Right lobe of liver (tissue), 6 donors: Measurements from ENCODE around the gene NUMA1. TPM values are rescaled to one million over a fixed set of nuclear protein-coding genes. Genes with fewer than 3 reads are reported as not detected.

Experiments
- ATAC-seq, 4 donors: fragments of 200-7000 bp; cut with Tn5 transposase; one replicate each; pipeline ENCODE4 v1.9.1; 2020; ENCODE audit warnings: mild to moderate bottlenecking in 4 of 4, moderate library complexity in 4 of 4
- DNase-seq, 3 donors: peaks; one replicate each; pipeline ENCODE4 v3.0.0-alpha.2; 2020
- H3K27ac ChIP-seq, 3 donors: fragments of 200-600 bp; one replicate each; pipeline ENCODE4 v1.8.0; 2022
- H3K27me3 ChIP-seq, 2 donors: fragments of 200-600 bp; one replicate each; pipeline ENCODE4 v1.8.0; 2022
- H3K36me3 ChIP-seq, 4 donors: fragments of 200-600 bp; sonication (generic) in 1 of 4; one replicate each; pipeline versions ENCODE4 v1.5.1 to v1.8.0; 2017 to 2022; ENCODE audit warnings: control low read depth in 1 of 4
- H3K4me1 ChIP-seq, 4 donors: fragments of 200-600 bp; sonication (generic) in 1 of 4; one replicate each; pipeline versions ENCODE4 v1.5.1 to v1.8.0; 2017 to 2022; ENCODE audit warnings: control low read depth in 1 of 4
- H3K4me3 ChIP-seq, 3 donors: fragments of 200-600 bp; one replicate each; pipeline ENCODE4 v1.8.0; 2022
- H3K9me3 ChIP-seq, 4 donors: fragments of 200-600 bp; sonication (generic) in 1 of 4; one replicate each; pipeline versions ENCODE4 v1.5.1 to v1.8.0; 2017 to 2022; ENCODE audit warnings: control low read depth in 1 of 4
- CTCF ChIP-seq, 4 donors: fragments of 200-600 bp in 3 of 4; fragments of 450-650 bp in 1 of 4; IDR thresholded peaks; one replicate each; pipeline versions ENCODE4 v1.5.1 to v1.8.0; 2016 to 2022; ENCODE audit warnings: antibody characterized with exemption in 4 of 4, mild to moderate bottlenecking in 2 of 4
- POLR2A ChIP-seq: fragments of 450-650 bp; IDR thresholded peaks from one replicate; pipeline ENCODE4 v1.6.1; 2017; ENCODE audit warnings: antibody characterized with exemption, mild to moderate bottlenecking
- WGBS: methylation state at CpG from one replicate; pipeline ENCODE4 v1.1.6; 2018; ENCODE audit warnings: low coverage, low lambda C conversion rate; ENCODE audit not compliant: insufficient coverage; ENCODE audit errors: missing lambda C conversion rate; 5-methylcytosine and 5-hydroxymethylcytosine counted together
- intact Hi-C, 2 donors: fragments of 100-400 bp; cut with DNase I; formaldehyde crosslinking; loops; one replicate each; pipeline versions ENCODE4 v1.11.2 to v1.14.1; 2022
- total RNA-seq, 6 experiments: library from RNA; depleted of rRNA in 2 of 6; stranded (reverse); fragments of >200 nt in 2 of 6; fragmentation: NEBNext Ultra II Directional in 3 of 6; extraction: Animal tissue kit (Norgen Biotek cat#: 25700) in 3 of 6; gene quantifications; one replicate each; pipeline versions ENCODE4 v1.1.0 to v1.2.4, GENCODE V29; 2016 to 2023
- donor health status: DM: no; HTN: yes; CAD: no.
- donor health status: DM: no; HTN: no; CAD: no.
- donor health status: DM: no; HTN: no; CAD: no.
- donor health status: DM: no; HTN: yes; CAD: no.
- donor health status: DM: no; HTN: yes; CAD: no.

NUMA1 gene
- total RNA-seq, 6 experiments from 2014 or later = 47.3 to 62.5 (median 54.5) TPM

- 72% methylated on average over 3 of the region's 3 CpGs for WGBS
- H3K4me3 ChIP-seq = no peak overlapping the region
- no peak overlapping the region for H3K27ac ChIP-seq
- H3K9me3 ChIP-seq = no peaks in the 10 kb centered on the region
- no peaks in the 10 kb centered on the region for H3K4me1 ChIP-seq
- no peak for DNase-seq
- intact Hi-C loops = no loop called here
- no peaks in the 10 kb centered on the region for H3K27me3 ChIP-seq
- no peak for TF ChIP-seq CTCF (IDR thresholded peaks at IDR 0.05)
- no peak for TF ChIP-seq POLR2A
- no peak for ATAC-seq
- H3K36me3 ChIP-seq = no peaks in the 10 kb centered on the region
These were observed 88.1 kb downstream of the NUMA1 start for GRCh38 chr11:71992136-71992730.

GRCh38 chr11:71991494-71991893 lies 88.8 kb downstream of the NUMA1 start:
- no peak overlapping the region for H3K4me3 ChIP-seq
- DNase-seq = peak in 1 of 3 donors; percentile 11
- H3K36me3 ChIP-seq = no peaks in the 10 kb centered on the region
- H3K27ac ChIP-seq = peak overlapping the region in 1 of 3 donors; percentile 5
- no peak for TF ChIP-seq CTCF (IDR thresholded peaks at IDR 0.05)
- no peak for TF ChIP-seq POLR2A
- no peaks in the 10 kb centered on the region for H3K27me3 ChIP-seq
- no peaks in the 10 kb centered on the region for H3K4me1 ChIP-seq
- 58% methylated on average over 2 of the region's 3 CpGs for WGBS
- no peaks in the 10 kb centered on the region for H3K9me3 ChIP-seq
- ATAC-seq = peak; percentile 19 to 73 (median 44)
- intact Hi-C loops = no loop called here

- H3K36me3 ChIP-seq = no peaks in the 10 kb centered on the region
- no peaks in the 10 kb centered on the region for H3K4me1 ChIP-seq
- no peak overlapping the region for H3K27ac ChIP-seq
- no peak overlapping the region for H3K4me3 ChIP-seq
- ATAC-seq (no peak), DNase-seq (no peak)
- 71% methylated on average over 3 of the region's 3 CpGs for WGBS
- TF ChIP-seq POLR2A (no peak), CTCF (IDR thresholded peaks at IDR 0.05) (no peak)
- intact Hi-C loops = no loop called here
- no peaks in the 10 kb centered on the region for H3K9me3 ChIP-seq
- no peaks in the 10 kb centered on the region for H3K27me3 ChIP-seq
These were observed 89.6 kb downstream of the NUMA1 start for GRCh38 chr11:71990701-71991100.

- no peak overlapping the region for H3K27ac ChIP-seq
These were observed 92.3 kb downstream of the NUMA1 start for GRCh38 chr11:71988050-71988449.

More at GRCh38 chr11:71988050-71988449, 92.3 kb downstream of the NUMA1 start:
- peaks cover 0 to 12% (median 3%) of the 10 kb centered on the region in 4 donors for H3K36me3 ChIP-seq
- no peaks in the 10 kb centered on the region for H3K9me3 ChIP-seq
- H3K4me3 ChIP-seq = no peak overlapping the region
- WGBS = 73% methylated on average over 3 of the region's 3 CpGs
- H3K27me3 ChIP-seq = no peaks in the 10 kb centered on the region
- ATAC-seq (no peak), DNase-seq (no peak)
- TF ChIP-seq CTCF (IDR thresholded peaks at IDR 0.05) (no peak), POLR2A (no peak)
- H3K4me1 ChIP-seq = no peaks in the 10 kb centered on the region
- intact Hi-C loops = no loop called here
